ENCODE measurements around the gene DES. TPM values are rescaled to one million over a fixed set of nuclear protein-coding genes. Genes with fewer than 3 reads are reported as not detected.
A peak's percentile ranks its signal among the peaks of the same experiment; 100 is the strongest.

DES gene
- total RNA-seq, 1 donor, result 20.7 TPM

DNA sequence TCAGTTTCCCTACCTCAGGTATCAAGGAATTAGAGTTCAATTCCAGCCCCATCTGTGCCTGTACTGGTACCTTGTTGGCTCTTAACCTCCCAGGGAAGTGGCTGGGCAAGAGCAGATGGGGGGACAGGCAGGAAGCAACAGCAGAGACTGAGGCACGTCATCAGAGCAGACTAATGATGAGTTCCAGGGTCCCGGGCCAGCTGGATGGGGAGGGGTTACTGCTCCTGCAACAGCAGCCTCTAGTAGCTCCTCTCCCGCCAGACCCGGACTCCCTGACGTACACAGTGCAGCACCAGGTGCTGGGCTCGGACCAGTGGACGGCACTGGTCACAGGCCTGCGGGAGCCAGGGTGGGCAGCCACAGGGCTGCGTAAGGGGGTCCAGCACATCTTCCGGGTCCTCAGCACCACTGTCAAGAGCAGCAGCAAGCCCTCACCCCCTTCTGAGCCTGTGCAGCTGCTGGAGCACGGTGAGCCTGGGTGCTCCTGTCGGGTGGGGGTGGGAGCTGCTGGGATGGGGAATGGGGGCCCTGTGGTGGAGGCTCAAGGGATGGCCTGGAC, 54.5 kb downstream of the DES start:
- DNase-seq (ENCODE audit: low read depth), result no peak
- TF ChIP-seq, protein P1, sequence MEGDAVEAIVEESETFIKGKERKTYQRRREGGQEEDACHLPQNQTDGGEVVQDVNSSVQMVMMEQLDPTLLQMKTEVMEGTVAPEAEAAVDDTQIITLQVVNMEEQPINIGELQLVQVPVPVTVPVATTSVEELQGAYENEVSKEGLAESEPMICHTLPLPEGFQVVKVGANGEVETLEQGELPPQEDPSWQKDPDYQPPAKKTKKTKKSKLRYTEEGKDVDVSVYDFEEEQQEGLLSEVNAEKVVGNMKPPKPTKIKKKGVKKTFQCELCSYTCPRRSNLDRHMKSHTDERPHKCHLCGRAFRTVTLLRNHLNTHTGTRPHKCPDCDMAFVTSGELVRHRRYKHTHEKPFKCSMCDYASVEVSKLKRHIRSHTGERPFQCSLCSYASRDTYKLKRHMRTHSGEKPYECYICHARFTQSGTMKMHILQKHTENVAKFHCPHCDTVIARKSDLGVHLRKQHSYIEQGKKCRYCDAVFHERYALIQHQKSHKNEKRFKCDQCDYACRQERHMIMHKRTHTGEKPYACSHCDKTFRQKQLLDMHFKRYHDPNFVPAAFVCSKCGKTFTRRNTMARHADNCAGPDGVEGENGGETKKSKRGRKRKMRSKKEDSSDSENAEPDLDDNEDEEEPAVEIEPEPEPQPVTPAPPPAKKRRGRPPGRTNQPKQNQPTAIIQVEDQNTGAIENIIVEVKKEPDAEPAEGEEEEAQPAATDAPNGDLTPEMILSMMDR (IDR thresholded peaks at IDR 0.05; ENCODE audit: insufficient read depth, low read depth, low read length), result no peak
- no peak overlapping the region for H3K4me3 ChIP-seq (ENCODE audit: low read depth, low read length)

DNA sequence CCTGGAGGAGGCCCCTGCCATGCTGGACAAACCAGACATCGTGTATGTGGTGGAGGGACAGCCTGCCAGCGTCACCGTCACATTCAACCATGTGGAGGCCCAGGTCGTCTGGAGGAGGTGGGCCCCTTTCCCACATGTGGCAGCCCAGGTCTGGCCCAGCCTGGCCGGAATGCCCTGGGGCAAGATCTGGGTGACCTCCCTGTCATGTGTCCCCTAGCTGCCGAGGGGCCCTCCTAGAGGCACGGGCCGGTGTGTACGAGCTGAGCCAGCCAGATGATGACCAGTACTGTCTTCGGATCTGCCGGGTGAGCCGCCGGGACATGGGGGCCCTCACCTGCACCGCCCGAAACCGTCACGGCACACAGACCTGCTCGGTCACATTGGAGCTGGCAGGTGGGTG, 55.3 kb downstream of the DES start:
- no peak for DNase-seq (ENCODE audit: low read depth)
- TF ChIP-seq, protein P1 (IDR thresholded peaks at IDR 0.05; ENCODE audit: insufficient read depth, low read depth, low read length), result no peak
- no peak overlapping the region for H3K4me3 ChIP-seq (ENCODE audit: low read depth, low read length)

DNA sequence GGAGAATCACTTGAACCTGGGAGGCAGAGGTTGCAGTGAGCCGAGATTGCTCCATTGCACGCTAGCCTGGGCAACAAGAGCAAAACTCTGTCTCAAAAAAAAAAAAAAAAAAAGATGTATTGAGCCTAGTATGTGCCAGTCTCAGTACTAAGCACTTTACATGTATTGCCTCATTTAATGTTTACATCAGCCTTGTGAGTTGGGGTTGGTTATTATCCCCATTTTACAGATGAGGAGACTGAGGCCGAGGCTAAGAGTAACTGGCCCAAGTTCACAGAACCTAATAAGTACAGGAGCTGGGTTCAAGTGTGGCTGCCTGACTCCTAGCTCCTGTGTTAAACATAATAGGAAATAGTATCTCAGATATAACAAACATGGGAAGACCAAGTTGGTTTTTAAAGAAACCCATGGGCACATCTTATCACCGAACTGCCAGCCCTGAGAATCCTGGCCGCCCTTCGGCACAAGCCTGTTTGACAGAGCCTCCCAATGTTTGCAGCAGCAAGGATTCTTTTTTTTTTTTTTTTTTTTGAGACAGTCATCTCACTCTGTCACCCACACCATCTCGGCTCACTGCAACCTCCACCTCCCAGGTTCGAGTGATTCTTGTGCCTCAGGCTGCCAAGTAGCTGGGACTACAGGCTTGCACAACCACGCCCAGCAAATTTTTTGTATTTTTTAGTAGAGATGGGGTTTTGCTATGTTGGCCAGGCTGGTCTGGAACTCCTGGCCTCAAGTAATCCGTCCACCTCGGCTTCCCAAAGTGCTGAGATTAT, 56.3 kb downstream of the DES start:
- H3K4me3 ChIP-seq (ENCODE audit: low read depth, low read length), result no peak overlapping the region
- no peak for DNase-seq (ENCODE audit: low read depth)
- TF ChIP-seq, protein P1 (IDR thresholded peaks at IDR 0.05; ENCODE audit: insufficient read depth, low read depth, low read length), result no peak

DNA sequence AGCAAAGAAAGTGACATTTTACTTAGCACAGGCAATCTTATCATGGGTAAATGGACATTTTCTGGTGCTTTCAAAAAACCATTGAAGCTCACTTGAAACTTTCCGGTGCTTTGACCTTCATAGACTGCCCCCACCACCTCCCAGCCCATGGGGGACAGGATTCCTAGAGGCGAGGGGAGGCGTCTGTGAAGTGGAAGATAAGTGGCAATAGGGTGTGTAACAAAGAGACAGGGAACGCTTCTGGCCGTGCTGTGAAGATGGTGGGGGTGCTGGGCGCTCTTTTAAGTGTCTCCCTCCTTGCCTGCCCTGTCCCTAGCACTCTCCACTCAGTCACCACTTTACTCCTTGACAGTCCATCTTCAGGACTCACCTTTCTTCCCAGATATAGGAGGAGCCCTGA, 57.1 kb downstream of the DES start:
- no peak overlapping the region for H3K4me3 ChIP-seq (ENCODE audit: low read depth, low read length)
- no peak for DNase-seq (ENCODE audit: low read depth)
- TF ChIP-seq, protein P1 (IDR thresholded peaks at IDR 0.05; ENCODE audit: insufficient read depth, low read depth, low read length), result no peak

DNA sequence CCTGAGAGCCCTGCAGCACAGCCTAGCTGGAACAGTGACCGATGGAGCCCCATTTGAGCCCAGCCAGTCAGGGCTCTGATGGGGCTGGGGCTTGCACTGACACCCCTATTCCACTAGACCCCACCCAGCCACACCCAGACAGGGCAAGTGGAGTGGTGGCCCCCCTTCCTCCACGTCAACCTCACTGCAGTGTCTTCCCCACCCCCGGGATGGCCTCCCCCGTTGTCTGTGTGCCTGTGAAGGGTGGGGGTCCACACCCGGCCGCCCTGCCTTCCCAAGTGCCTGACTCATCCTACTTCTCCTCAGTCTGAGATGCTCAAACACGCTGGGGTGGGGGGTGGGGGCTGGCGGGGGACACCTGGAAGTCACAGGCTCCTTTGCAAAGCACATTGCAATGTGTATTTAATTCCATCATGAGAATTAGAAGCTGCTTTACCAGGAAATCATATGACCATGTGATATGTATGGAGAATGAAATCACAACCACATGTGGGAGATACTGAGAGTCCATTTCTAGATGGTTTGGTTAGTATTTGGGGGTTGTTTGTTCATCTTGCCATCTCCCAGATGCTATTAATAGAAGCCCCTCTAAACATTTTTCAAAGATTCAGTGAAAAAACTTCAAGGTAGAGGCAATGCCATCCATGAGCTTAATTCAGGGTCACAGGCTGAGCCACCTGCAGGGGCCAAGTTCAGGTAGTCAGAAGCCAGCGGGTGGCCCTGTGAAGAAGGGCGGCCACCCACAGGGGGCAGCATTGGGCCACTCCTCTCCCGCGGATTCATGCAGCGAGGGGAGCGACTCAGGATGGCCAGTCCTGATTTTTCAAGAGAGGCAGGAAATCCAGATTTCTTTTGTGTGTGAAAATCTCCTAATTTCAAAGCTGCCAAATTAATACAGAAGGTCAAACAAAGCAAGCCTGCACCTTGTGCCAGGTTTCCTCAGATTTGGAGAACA, 57.8 kb downstream of the DES start:
- peak; percentile 56 for DNase-seq (ENCODE audit: low read depth)
- H3K4me3 ChIP-seq (ENCODE audit: low read depth, low read length), result no peak overlapping the region
- TF ChIP-seq, protein P1 (IDR thresholded peaks at IDR 0.05; ENCODE audit: insufficient read depth, low read depth, low read length), result peak; percentile 88

Other genes starting within 250 kb of the DES start
- 0.64 and 0.86 TPM in 2 replicates for gene SLC23A3, start 248.3 kb upstream of the DES start, total RNA-seq
- 17.7 and 19.6 TPM in 2 replicates for gene CNPPD1, start 241.5 kb upstream of the DES start, total RNA-seq
- 57.4 and 62.5 TPM in 2 replicates for gene RETREG2, start 240.1 kb upstream of the DES start, total RNA-seq
- 25.5 and 29.3 TPM in 2 replicates for gene ZFAND2B, start 211.6 kb upstream of the DES start, total RNA-seq
- 17.7 and 31.1 TPM in 2 replicates for gene ABCB6, start 199.4 kb upstream of the DES start, total RNA-seq
- 36.7 and 38.4 TPM in 2 replicates for gene ATG9A, start 188.7 kb upstream of the DES start, total RNA-seq
- 22.0 and 22.9 TPM in 2 replicates for gene ANKZF1, start 188.6 kb upstream of the DES start, total RNA-seq
- 11.0 and 15.5 TPM in 2 replicates for gene GLB1L, start 172.9 kb upstream of the DES start, total RNA-seq
- gene STK16, start 172.9 kb upstream of the DES start, total RNA-seq, result 22.9 and 23.2 TPM in 2 replicates
- gene TUBA4B, start 165.1 kb upstream of the DES start, total RNA-seq, result not detected in 2 replicates
- 6.1 and 27.6 TPM in 2 replicates for gene TUBA4A, start 164.5 kb upstream of the DES start, total RNA-seq
- 29.6 and 33.7 TPM in 2 replicates for gene DNAJB2, start 139.0 kb upstream of the DES start, total RNA-seq
- gene PTPRN, start 109.0 kb upstream of the DES start, total RNA-seq, result 0.86 and 0.97 TPM in 2 replicates
- gene RESP18, start 85.6 kb upstream of the DES start, total RNA-seq, result not detected in 2 replicates
- 64.8 and 65.7 TPM in 2 replicates for gene DNPEP, start 30.5 kb upstream of the DES start, total RNA-seq
- 46.7 and 48.8 TPM in 2 replicates for gene SPEG, start 16.5 kb downstream of the DES start, total RNA-seq
- gene GMPPA, start 80.5 kb downstream of the DES start, total RNA-seq, result 60.9 and 65.1 TPM in 2 replicates
- under 0.01 TPM in 1 of 2 replicates, not detected in the other for gene ASIC4, start 96.1 kb downstream of the DES start, total RNA-seq
- gene CHPF, start 125.4 kb downstream of the DES start, total RNA-seq, result 196 and 201 TPM in 2 replicates
- gene TMEM198, start 125.7 kb downstream of the DES start, total RNA-seq, result 2.6 and 2.9 TPM in 2 replicates
- gene OBSL1, start 153.2 kb downstream of the DES start, total RNA-seq, result 67.0 and 86.8 TPM in 2 replicates
- 0.43 and 0.64 TPM in 2 replicates for gene INHA, start 153.9 kb downstream of the DES start, total RNA-seq
- 16.4 and 18.7 TPM in 2 replicates for gene STK11IP, start 179.5 kb downstream of the DES start, total RNA-seq
- 5.6 and 7.7 TPM in 2 replicates for gene SLC4A3, start 209.3 kb downstream of the DES start, total RNA-seq

Data from fibroblast of villous mesenchyme (primary cell).